ENCODE data around the gene DCAF8L2. TPM values are rescaled to one million over a fixed set of nuclear protein-coding genes. Genes with fewer than 3 reads are reported as not detected.
"Not testable (repeated sequence)": the region's sequence is repeated elsewhere in the genome, so short reads cannot be mapped to it uniquely, and the experiment has no call there.

The DCAF8L2 gene
- polyA plus RNA-seq, 3 donors from 2014 or later: not detected

DNA sequence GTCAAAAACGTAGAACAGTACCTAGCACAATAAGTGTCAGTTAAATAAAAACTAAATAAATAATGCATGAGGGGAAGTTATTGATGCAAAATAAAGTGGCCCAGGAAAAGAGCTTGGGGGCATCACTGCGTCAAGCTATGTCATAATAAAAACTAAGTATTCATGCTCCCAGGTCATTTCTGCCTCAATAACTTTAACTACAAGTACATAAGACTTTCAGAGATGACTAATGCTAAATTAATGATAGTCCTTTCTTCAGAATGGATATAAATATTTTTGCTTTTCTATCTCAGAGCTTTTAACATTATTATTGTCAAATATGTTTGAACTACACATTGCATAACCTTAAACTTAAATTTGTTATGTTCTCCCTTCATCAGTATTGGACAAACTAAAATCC lies 125.5 kb downstream of the DCAF8L2 start:
- Mint-ChIP-seq H3K4me3 (no peak overlapping the region), H3K27me3 (ENCODE audit: low read depth in 3 of 3) (peaks cover 1 to 2% (median 1%) of the 10 kb centered on the region in 3 donors), H3K4me1 (no peaks in the 10 kb centered on the region), H3K36me3 (no peaks in the 10 kb centered on the region), H3K27ac (no peak overlapping the region), H3K9me3 (peaks cover 0 to 4% (median 2%) of the 10 kb centered on the region in 6 donors)
- DNase-seq: no peak

DNA sequence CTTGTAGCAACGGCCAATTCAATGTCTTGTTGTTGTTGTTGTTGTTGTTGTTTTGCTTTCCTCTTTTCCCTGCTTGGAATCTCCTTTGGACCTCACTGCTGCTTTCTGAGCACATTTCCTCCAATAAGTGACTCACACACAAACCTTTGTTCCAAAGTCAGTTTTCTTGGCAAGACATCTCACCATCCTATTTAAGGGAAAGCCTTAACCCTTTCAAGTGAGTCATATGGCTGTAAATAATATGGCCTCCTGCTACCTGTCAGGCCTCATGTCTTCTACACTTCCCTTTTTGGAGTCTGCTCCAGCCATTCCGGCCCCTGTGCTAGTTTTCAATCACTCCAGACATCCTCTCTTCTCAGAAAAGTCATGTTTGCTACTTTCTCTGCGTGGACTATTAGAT lies 138.1 kb downstream of the DCAF8L2 start:
- Mint-ChIP-seq H3K4me1 (no peaks in the 10 kb centered on the region), H3K4me3 (no peak overlapping the region)

DNA sequence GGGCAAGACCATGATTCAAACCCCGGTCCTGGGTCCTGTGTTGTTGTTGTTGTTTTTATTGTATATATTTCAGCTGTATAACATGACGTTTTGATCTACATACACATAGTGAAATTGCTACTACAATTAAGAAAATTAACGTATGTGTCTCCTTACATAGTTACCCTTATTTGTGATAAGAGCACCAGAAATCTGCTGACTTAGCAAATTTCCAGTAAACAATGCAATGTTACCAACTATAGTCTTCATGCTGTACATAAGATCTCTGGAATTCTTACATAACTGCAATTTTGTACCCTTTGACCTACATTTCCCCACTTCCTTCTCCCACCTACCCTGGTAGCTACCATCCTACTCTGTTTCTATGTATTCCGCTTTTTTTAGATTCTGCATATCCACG lies 141.8 kb downstream of the DCAF8L2 start:
- Mint-ChIP-seq H3K36me3 (no peaks in the 10 kb centered on the region), H3K4me3 (no peak overlapping the region), H3K27me3 (ENCODE audit: low read depth in 3 of 3) (peaks cover 0 to 4% (median 2%) of the 10 kb centered on the region in 3 donors), H3K4me1 (no peaks in the 10 kb centered on the region), H3K9me3 (peaks cover 0 to 5% (median 3%) of the 10 kb centered on the region in 6 donors), H3K27ac (no peak overlapping the region)
- no peak for DNase-seq

More for the DNA sequence above, 138.1 kb downstream of the DCAF8L2 start:
- Mint-ChIP-seq H3K27ac (no peak overlapping the region), H3K36me3 (no peaks in the 10 kb centered on the region), H3K27me3 (ENCODE audit: low read depth in 3 of 3) (peaks cover 0 to 4% (median 2%) of the 10 kb centered on the region in 3 donors), H3K9me3 (peaks cover 0 to 6% (median under 1%) of the 10 kb centered on the region in 6 donors)
- DNase-seq: no peak

DNA sequence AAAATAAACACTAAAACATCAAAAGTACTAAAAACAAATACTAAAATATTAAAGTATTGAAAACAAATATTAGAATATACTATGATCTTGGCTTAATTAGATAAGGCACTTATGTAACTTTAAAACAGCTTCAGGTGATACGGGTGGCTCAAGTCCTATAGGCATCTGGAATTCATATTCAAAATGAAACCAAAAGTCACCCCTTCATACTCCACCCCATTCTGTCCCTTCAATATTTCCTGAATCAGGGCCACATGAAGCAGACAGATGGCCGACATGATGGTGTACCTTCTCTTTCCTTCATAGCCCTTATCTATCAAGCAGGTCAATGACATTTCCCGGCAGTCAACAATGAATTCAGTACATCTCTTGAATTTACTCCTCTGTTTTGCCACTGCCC lies 145.8 kb downstream of the DCAF8L2 start:
- no peak for DNase-seq
- Mint-ChIP-seq H3K4me1 (no peaks in the 10 kb centered on the region), H3K27ac (no peak overlapping the region), H3K4me3 (no peak overlapping the region), H3K27me3 (ENCODE audit: low read depth in 3 of 3) (peaks cover 0 to 2% (median 2%) of the 10 kb centered on the region in 3 donors), H3K36me3 (no peaks in the 10 kb centered on the region), H3K9me3 (peaks cover 0 to 14% (median 2%) of the 10 kb centered on the region in 6 donors)

DNA sequence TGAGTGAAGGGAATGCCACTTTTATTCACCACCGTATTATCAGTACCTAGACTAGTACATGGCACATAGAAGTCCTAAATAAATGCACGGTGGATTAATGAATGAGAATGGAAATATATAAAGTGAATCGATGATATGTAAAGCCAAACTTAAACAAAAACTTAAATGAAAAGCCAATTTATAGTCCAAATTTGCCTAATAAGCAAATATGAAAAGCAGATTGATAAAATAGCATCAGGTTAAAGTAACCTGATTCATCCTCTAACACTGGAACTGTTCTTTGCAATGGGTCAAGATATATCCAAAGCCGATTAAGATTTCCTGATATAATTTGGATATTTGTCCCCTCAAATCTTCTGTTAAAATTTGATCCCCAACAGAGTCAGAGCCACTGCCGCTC lies 150.8 kb downstream of the DCAF8L2 start:
- no peak for DNase-seq
- H3K4me1 Mint-ChIP-seq: no peaks in the 10 kb centered on the region
- H3K4me3 Mint-ChIP-seq: no peak overlapping the region
- H3K9me3 Mint-ChIP-seq: peaks cover 0 to 14% (median 3%) of the 10 kb centered on the region in 6 donors
- no peaks in the 10 kb centered on the region for H3K36me3 Mint-ChIP-seq
- H3K27ac Mint-ChIP-seq: no peak overlapping the region
- no peaks in the 10 kb centered on the region for H3K27me3 Mint-ChIP-seq (ENCODE audit: low read depth in 3 of 3)

DNA sequence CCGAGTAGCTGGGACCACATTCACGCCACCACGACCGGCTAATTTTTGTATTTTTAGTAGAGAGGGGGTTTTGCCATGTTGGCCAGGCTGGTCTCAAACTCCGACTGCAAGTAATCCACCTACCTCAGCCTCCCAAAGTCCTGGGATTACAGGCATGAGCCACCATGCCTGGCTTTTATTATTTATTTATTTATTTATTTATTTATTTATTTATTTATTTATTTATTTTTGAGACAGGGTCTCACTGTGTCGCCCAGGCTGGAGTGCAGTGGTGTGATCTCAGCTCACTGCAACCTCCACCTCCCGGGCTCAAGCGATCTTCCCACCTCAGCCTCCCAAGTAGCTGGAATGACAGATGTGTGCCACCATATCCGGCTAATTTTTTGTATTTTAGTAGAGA lies 153.4 kb downstream of the DCAF8L2 start:
- H3K4me1 Mint-ChIP-seq; H3K4me3 Mint-ChIP-seq; H3K27ac Mint-ChIP-seq; DNase-seq; H3K27me3 Mint-ChIP-seq (ENCODE audit: low read depth in 3 of 3); H3K36me3 Mint-ChIP-seq: not testable (repeated sequence)
- peaks cover 2 to 11% (median 9%) of the 10 kb centered on the region in 6 donors for H3K9me3 Mint-ChIP-seq

DNA sequence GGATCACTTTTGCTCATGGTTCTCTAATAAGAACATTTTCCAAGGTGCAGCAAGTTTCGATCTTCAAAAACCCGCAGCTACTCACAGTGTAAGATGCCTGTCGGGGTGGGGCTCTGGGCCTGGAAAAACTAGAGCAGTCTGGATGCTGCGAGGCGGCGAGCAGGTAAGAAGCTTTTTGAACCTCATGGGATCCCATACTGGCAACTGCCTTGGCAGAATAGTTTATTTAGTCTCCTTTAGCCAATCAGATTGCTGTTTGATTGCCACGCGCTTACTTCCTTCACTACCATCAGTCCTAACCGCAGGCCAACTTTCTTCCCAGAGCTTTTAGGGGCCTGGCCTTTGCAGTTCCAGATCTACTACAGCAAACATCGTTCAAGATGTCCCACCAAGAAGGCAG lies 156.4 kb downstream of the DCAF8L2 start:
- Mint-ChIP-seq H3K36me3 (no peaks in the 10 kb centered on the region), H3K27ac (no peak overlapping the region), H3K4me1 (no peaks in the 10 kb centered on the region), H3K4me3 (no peak overlapping the region), H3K9me3 (peaks cover 4 to 12% (median 9%) of the 10 kb centered on the region in 6 donors), H3K27me3 (ENCODE audit: low read depth in 3 of 3) (peaks cover 0 to 2% (median 2%) of the 10 kb centered on the region in 3 donors)
- DNase-seq: no peak

DNA sequence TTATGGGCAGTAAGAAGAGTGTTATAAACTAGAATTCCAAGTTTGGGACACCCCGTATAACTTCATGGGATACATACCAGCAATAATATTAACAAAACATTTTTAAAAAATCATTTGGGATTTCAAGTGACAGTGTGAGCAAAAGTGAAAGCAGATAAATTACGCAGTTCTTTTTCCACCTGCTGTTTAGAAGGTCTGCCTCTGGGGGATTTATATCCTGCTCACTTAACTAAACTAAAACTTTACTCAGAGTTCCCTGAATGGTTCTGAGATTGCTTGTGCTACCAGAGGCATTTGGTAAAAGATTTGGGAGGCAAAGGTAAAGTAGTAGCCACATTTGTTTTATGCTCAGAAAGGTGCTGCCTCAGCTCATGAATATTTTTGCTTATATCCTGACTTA lies 160.2 kb downstream of the DCAF8L2 start:
- not testable (repeated sequence) for DNase-seq; H3K27me3 Mint-ChIP-seq (ENCODE audit: low read depth in 3 of 3); H3K4me3 Mint-ChIP-seq; H3K4me1 Mint-ChIP-seq; H3K36me3 Mint-ChIP-seq; H3K27ac Mint-ChIP-seq
- peaks cover 8 to 28% (median 14%) of the 10 kb centered on the region in 6 donors for H3K9me3 Mint-ChIP-seq

DNA sequence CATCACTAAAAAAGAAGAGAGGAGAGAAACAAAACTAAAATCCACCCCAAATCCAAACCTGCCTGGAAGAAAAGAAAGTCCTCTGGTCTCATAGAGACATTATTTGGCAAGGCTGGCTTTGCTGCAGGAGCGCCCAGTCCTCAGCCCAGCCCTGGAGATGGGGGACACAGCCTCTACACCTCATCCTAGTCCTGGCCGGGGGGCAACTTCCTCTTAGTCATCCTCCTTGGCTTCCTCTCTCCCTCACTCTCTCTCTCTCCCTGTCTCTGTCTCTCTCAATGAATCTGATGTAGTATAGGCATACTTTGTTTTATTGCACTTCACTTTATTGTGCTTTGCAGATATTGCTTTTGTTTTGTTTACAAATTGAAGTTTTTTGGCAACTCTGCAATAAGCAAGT lies 161.8 kb downstream of the DCAF8L2 start:
- Mint-ChIP-seq H3K27ac (no peak overlapping the region), H3K27me3 (ENCODE audit: low read depth in 3 of 3) (peaks cover 0 to 2% (median 2%) of the 10 kb centered on the region in 3 donors), H3K36me3 (no peaks in the 10 kb centered on the region), H3K4me3 (no peak overlapping the region), H3K4me1 (no peaks in the 10 kb centered on the region), H3K9me3 (peaks cover 10 to 36% (median 19%) of the 10 kb centered on the region in 6 donors)
- DNase-seq: no peak

DNA sequence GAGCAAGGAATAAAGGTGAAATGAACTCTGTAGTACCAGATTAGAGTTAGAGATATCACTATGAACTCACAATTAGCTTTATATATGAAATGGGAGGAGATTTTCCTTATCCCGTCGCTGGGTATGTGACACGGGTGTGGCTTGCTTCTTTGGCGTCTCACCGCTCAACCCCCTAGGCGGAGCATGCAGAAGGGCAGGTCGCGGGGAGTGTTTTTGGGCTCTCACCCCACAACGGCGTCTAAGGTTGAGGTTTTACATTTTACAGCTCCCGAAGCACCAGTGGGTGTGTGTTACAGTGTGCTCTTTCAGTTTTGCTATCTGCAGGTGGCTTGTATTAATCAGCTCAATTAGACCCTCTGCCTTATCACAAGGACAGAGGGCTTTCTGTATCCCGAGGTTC lies 175.6 kb downstream of the DCAF8L2 start:
- Mint-ChIP-seq H3K9me3 (peaks cover 0 to 7% (median 4%) of the 10 kb centered on the region in 6 donors), H3K4me1 (no peaks in the 10 kb centered on the region), H3K27ac (no peak overlapping the region), H3K4me3 (no peak overlapping the region), H3K27me3 (ENCODE audit: low read depth in 3 of 3) (no peaks in the 10 kb centered on the region), H3K36me3 (no peaks in the 10 kb centered on the region)
- DNase-seq: no peak

DNA sequence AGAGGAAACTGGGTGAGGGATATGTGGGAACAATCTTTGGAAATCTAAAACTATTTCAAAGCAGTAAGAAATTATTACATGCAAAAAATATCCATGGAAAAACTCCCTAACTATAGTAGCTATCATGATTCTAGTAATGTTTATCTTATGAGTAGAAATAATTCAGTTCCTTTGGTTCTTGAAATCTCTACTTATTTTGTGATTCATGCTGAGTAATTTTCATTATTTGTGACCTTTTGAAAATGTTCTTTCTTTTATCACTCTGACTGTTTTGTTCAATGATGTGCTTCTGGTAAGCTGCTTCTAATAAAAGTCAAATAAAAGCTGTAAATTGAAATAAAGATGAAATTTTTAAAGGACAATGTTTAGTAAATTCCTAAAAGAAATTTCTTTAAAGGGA lies 177.2 kb downstream of the DCAF8L2 start:
- DNase-seq: no peak
- Mint-ChIP-seq H3K27me3 (ENCODE audit: low read depth in 3 of 3) (no peaks in the 10 kb centered on the region), H3K36me3 (no peaks in the 10 kb centered on the region), H3K9me3 (peaks cover 0 to 7% (median 4%) of the 10 kb centered on the region in 6 donors), H3K4me3 (no peak overlapping the region), H3K4me1 (no peaks in the 10 kb centered on the region), H3K27ac (no peak overlapping the region)

DNA sequence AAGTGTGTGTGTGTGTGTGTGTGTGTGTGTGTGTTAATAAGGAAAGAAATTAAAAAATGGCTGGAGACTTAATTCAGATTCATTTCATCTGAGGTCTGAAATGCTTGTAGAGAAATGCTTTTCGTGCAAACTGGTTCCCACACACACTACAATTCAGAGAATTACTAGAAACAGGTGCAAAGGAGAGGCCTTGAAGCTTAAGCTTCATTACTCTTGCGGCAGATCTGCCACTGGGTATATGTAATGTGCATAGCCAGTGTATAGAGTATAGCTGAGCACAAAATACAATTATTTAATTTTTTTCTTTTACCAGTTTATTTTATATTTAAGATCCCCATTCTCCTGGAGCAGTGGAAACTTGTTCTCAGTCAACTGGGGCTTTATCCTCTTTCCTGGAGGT lies 185.8 kb downstream of the DCAF8L2 start:
- no peak for DNase-seq
- Mint-ChIP-seq H3K4me1 (no peaks in the 10 kb centered on the region), H3K27ac (no peak overlapping the region), H3K9me3 (peaks cover 0 to 7% (median 0%) of the 10 kb centered on the region in 6 donors), H3K36me3 (no peaks in the 10 kb centered on the region), H3K4me3 (no peak overlapping the region), H3K27me3 (ENCODE audit: low read depth in 3 of 3) (peaks cover 0 to 2% (median 1%) of the 10 kb centered on the region in 3 donors)

DNA sequence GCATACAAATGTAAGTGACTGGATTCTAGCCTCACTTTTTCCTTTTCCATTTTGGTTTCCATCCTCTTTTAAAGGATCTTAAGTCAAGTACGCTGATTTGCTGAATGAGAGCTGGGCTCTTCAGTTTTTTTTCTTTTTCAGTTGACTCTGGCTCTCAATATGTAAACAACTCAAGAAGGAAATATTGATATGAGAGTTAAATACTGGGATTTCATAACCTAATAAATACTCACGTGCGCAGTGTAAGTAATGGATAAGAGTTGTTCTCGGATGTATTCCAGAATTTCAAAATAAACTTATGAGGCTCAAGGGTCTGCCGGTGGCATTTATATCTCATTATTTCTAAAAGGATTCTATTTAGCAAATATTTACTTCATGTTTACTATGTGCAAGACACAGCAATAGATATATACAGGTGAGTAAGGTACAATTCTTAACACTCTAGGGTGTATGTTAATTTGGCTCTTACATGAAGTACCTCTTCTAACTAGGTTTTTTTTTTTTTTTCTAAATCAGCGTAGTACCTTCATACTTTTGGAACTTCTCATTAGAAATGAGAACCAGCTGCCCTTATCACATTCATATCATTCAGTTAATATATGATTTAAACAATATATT lies 206.6 kb downstream of the DCAF8L2 start:
- H3K27ac Mint-ChIP-seq: no peak overlapping the region
- no peaks in the 10 kb centered on the region for H3K36me3 Mint-ChIP-seq
- DNase-seq: no peak
- H3K27me3 Mint-ChIP-seq (ENCODE audit: low read depth in 3 of 3): no peaks in the 10 kb centered on the region
- no peak overlapping the region for H3K4me3 Mint-ChIP-seq
- peaks cover 0 to 2% (median 0%) of the 10 kb centered on the region in 6 donors for H3K9me3 Mint-ChIP-seq
- H3K4me1 Mint-ChIP-seq: no peaks in the 10 kb centered on the region

DNA sequence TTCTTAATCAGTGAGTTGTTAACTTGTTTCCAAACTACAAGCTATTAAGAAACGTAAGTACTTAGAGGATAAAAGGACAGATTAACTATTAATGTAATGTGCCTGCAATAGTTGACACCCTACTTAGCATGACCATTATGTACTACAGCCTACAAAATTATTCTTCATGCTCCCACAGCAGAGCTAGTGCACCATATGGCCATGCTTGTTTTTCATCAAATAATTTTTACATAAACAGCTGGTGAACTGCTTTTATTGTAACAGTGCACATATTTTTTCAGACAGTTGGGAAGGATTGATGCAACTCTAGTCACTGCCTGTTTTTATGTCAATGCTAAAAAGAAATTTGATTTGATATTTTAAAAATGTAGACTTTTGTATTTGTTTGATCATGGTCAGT lies 207.4 kb downstream of the DCAF8L2 start:
- H3K4me1 Mint-ChIP-seq: no peaks in the 10 kb centered on the region
- DNase-seq: no peak
- H3K27ac Mint-ChIP-seq: no peak overlapping the region
- H3K27me3 Mint-ChIP-seq (ENCODE audit: low read depth in 3 of 3): no peaks in the 10 kb centered on the region
- peaks cover 0 to 2% (median 0%) of the 10 kb centered on the region in 6 donors for H3K9me3 Mint-ChIP-seq
- no peak overlapping the region for H3K4me3 Mint-ChIP-seq
- no peaks in the 10 kb centered on the region for H3K36me3 Mint-ChIP-seq

Data from immature natural killer cell (primary cell).